HL-60/S4 treated with retinoic acid at 250 ng/mL for 4 days and 3 days (cell line): Measurements from ENCODE around the gene LSAMP.
"Not testable (repeated sequence)": the region's sequence is repeated elsewhere in the genome, so short reads cannot be mapped to it uniquely, and the experiment has no call there.

Experiments
- in situ Hi-C: fragments of 300-500 bp; cut with MboI; formaldehyde crosslinking; loops from 2 replicates; pipeline ENCODE4 v1.7.0; 2022; ENCODE audit warnings: low sequenced_read_pairs

The LSAMP gene

GRCh38 chr3:116247605-116248004, 197.7 kb downstream of the LSAMP start:
- in situ Hi-C loops, result no loop called here

- in situ Hi-C loops, result no loop called here
These were observed 198.8 kb downstream of the LSAMP start for GRCh38 chr3:116246406-116246980.

GRCh38 chr3:116242825-116243224, 202.5 kb downstream of the LSAMP start:
- in situ Hi-C loops, result no loop called here

GRCh38 chr3:116241677-116242076, 203.6 kb downstream of the LSAMP start:
- in situ Hi-C loops, result no loop called here

DNA sequence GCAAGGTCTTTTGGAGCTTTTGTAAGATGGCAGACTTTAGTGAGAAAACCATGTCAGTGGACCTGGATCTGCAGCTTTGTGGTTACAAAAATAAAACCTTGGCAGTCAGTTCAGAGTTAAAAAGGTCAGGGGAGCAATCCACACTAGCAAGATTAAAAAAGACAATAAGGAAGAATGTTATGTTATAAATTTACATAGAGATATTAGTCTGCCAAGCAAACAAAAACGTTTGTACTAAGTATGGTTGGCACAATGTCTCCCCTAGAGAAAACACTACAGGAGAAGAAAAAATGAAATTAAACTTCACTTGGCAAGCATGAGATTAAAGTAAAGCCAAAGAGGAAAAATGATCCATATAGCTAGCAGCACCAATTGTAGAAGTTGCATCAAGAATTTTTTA, 205.0 kb downstream of the LSAMP start:
- in situ Hi-C loops, result no loop called here

GRCh38 chr3:116238846-116239565, 206.3 kb downstream of the LSAMP start:
- in situ Hi-C loops, result no loop called here

GRCh38 chr3:116233711-116234357, 211.5 kb downstream of the LSAMP start:
- in situ Hi-C loops, result no loop called here

DNA sequence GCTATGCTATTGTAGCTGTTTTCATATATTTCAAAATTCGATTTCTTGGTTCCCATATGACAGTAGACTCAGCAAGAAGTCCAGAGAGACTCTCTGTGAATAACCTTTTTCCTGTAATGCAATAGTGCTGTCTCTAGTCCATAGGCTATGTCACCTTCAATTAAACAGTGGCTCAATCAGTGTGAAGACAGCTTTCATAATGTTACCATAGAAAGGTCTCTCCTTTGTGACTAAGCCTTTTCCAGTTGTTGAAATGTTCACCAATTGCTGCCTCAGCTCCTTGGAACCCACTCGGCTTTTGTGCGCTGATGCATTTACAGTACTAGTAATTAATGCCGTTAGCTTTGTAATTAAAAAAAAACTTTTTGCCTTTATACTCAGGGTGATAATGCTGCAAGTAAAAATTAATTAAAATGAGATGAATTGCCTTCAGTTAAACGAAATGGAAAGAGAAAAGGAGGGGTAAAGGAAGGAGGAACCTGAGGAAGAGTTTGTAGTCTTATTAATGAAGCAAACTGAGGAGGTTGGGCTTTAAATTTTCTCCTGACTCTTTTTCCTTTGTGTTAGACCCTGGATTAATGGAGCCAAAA, 214.8 kb downstream of the LSAMP start:
- in situ Hi-C loops, result no loop called here

- in situ Hi-C loops, result no loop called here
These were observed 219.0 kb downstream of the LSAMP start for GRCh38 chr3:116226266-116226665.

GRCh38 chr3:116216761-116217160, 228.5 kb downstream of the LSAMP start:
- in situ Hi-C loops, result no loop called here

- in situ Hi-C loops, result no loop called here
These were observed 233.4 kb downstream of the LSAMP start for GRCh38 chr3:116211901-116212300.

DNA sequence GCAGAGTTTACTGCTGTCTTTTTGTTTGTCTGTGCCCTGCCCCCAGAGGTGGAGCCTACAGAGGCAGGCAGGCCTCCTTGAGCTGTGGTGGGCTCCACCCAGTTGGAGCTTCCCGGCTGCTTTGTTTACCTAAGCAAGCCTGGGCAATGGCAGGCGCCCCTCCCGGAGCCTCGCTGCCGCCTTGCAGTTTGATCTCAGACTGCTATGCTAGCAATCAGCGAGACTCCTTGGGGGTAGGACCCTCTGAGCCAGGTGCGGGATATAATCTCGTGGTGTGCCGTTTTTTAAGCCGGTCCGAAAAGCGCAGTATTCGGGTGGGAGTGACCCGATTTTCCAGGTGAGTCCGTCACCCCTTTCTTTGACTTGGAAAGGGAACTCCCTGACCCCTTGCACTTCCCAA, 236.5 kb downstream of the LSAMP start:
- in situ Hi-C loops, result not testable (repeated sequence)

GRCh38 chr3:116200956-116201690, 244.2 kb downstream of the LSAMP start:
- in situ Hi-C loops, result no loop called here

DNA sequence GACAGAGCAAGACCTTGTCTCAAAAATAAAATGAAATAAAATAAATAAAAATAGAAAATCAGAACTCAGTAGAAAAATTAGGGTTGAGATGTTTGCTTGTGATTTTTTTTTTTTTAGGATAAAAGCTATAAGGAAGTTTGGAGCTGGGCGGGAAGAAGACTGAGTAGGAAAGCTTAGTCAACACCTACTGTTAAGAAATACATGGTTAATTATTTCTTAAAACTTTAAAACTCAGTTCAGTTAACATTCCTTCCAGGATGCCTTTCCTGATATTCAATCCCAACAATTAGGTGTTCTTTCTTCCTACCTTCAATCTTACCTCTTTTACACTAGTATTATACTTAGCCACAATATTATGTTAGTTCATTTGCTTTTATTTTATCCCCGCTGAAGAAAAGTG, 246.2 kb downstream of the LSAMP start:
- in situ Hi-C loops, result no loop called here

GRCh38 chr3:116198087-116198486, 247.2 kb downstream of the LSAMP start:
- in situ Hi-C loops, result no loop called here

DNA sequence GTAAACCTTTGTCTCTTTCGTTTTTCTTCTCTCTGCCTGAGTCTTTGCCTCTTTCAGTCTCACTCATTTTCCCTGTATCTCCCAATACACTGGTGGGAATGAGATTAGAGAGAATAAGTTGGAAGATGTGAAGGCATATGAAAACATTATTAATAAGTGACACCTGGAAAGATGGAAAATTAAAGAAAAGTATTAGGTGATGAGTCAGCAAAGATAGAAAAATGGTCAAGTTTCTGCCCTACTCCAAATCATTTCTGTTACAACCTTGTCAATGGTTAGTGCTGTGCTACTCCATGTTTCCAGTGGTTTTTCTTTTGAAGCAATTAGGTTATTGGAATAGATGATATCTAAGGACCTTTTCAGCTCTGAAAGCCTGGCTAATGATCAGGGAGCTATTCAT, 252.8 kb downstream of the LSAMP start:
- in situ Hi-C loops, result no loop called here

- in situ Hi-C loops, result no loop called here
These were observed 253.9 kb downstream of the LSAMP start for GRCh38 chr3:116191409-116191808.

- in situ Hi-C loops, result no loop called here
These were observed 255.2 kb downstream of the LSAMP start for GRCh38 chr3:116190095-116190494.

- in situ Hi-C loops, result no loop called here
These were observed 257.0 kb downstream of the LSAMP start for GRCh38 chr3:116188231-116188785.

- in situ Hi-C loops, result no loop called here
These were observed 259.2 kb downstream of the LSAMP start for GRCh38 chr3:116186049-116186448.

- in situ Hi-C loops, result no loop called here
These were observed 264.1 kb downstream of the LSAMP start for GRCh38 chr3:116181159-116181558.
